ENCODE results near the gene PIGH. TPM values are rescaled to one million over a fixed set of nuclear protein-coding genes. Genes with fewer than 3 reads are reported as not detected.

PIGH gene
- total and polyA plus RNA-seq, 4 experiments from 2014 or later = 28.0 to 35.8 (median 31.9) TPM

DNA sequence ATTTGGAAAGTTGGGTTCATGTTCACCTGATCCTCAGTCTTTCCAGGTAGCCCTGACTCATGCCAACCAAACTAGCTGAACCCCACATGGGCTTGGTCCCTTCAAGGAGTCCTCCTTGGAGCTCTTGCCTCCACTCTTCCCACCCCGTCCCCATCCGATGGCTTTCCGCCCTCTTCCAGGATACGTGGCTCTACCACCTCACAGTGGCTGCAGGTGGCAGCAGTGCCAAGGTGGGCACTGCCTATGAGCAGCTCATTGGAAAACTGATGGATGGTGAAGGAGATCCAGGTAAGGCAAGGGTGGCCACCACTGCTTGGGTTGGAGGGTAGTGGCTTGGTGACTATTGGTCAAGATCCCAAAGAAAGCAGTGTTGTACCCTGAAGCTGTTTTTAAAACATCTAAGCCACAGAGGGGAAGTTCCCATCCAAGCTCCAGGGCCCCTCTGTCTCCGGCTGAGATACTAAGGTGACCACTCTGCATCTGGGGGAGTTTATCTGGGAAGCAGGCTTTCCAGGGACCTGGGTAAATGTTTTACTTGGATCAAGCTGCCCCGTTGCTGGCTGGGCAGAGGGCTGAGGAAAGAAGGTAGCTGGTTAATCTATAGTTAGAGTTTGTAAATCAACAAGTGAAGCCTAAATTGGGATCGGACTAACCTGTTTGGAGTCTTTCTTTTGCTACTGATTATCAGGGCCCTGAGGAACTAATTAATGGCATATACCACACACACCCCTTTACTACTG, 23.7 kb downstream of the PIGH start:
- POLR2A ChIA-PET (ENCODE audit: partially characterized antibody) = interaction anchor here (1.1 kb wide), 1 partner anchor 88 kb away, joined by 3 read pairs; the partner anchor contains the start of gene TMEM229B
- intact Hi-C loops (cut with micrococcal nuclease) = no loop called here
- Histone ChIP-seq H3K36me3 (ENCODE audit: insufficient read depth, low read length) (no peaks in the 10 kb centered on the region), H3K4me3 (ENCODE audit: low read length in 2 of 2) (no peak overlapping the region), H3K9me3 (ENCODE audit: control insufficient read depth in 1 of 2, low read length in 2 of 2) (no peaks in the 10 kb centered on the region), H3K27me3 (ENCODE audit: insufficient read depth, low read length) (no peaks in the 10 kb centered on the region), H3K4me1 (ENCODE audit: insufficient read depth, low read length) (no peaks in the 10 kb centered on the region), H3K27ac (ENCODE audit: low read depth, low read length) (no peak overlapping the region)
- CTCF ChIA-PET (ENCODE audit: partially characterized antibody) = interaction anchor here (0.9 to 1.4 kb wide), 4 partner anchors 10 to 152 kb away, joined by 3 to 8 read pairs (median 4); no protein-coding TSS in a partner anchor
- Mint-ChIP-seq H3K27me3 (peaks cover 1 to 2% of the 10 kb centered on the region in 2 donors), H3K4me3 (no peak overlapping the region), H3K4me1 (peaks cover 0 to 4% (median under 1%) of the 10 kb centered on the region in 4 donors), H3K27ac (no peak overlapping the region), H3K9me3 (no peaks in the 10 kb centered on the region), H3K36me3 (no peaks in the 10 kb centered on the region)
- DNase-seq = no peak

DNA sequence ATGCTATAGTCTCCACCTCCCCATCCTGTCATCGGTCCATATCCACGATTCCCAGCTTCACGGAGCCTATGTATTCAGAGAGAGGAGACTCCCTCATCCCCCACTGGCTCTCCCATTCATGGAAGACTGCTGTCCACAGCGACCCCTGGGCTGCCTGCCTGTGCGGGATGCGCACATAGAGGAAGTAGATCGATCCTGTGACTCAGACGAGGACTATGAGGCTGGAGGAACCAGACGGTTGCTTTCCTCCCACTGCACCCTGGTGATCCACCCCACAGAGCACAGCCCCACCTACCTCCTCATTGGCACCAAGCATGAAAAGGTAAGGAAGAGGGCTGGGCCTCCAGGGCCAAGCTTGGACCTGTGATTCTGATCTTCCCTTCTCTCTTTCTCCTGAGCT, 24.4 kb downstream of the PIGH start:
- H3K27ac Mint-ChIP-seq = no peak overlapping the region

DNA sequence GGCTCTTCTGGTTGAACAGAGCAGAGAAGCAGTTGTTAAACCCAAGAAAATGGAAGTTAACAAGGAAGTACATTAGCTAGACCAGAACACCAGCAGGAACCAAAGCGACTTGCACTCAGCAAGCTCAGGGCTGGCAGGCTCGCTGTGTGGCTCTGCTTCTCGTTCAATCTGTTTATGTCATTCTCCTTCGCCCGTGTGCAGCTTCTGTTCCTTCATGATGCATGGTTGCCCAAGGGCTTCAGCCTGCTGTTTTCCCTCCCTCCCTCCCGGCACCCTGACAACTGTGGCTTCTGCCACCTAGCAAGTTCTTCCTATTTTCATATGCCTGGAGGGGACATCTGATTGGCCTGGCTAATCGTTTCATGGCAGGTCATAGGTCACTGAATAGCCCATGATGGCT, 25.3 kb downstream of the PIGH start:
- Histone ChIP-seq H3K27me3 (ENCODE audit: insufficient read depth, low read length) (no peaks in the 10 kb centered on the region), H3K4me1 (ENCODE audit: insufficient read depth, low read length) (no peaks in the 10 kb centered on the region), H3K36me3 (ENCODE audit: insufficient read depth, low read length) (no peaks in the 10 kb centered on the region), H3K4me3 (ENCODE audit: low read length in 2 of 2) (no peak overlapping the region), H3K27ac (ENCODE audit: low read depth, low read length) (no peak overlapping the region), H3K9me3 (ENCODE audit: control insufficient read depth in 1 of 2, low read length in 2 of 2) (no peaks in the 10 kb centered on the region)
- peaks cover 0 to 4% (median 3%) of the 10 kb centered on the region in 4 donors for H3K4me1 Mint-ChIP-seq
- peaks cover 4 to 5% of the 10 kb centered on the region in 2 donors for H3K27me3 Mint-ChIP-seq
- CTCF ChIA-PET (ENCODE audit: partially characterized antibody) = interaction anchor here (0.6 kb wide), 1 partner anchor 155 kb away, joined by 3 read pairs; no protein-coding TSS in a partner anchor
- intact Hi-C loops (cut with micrococcal nuclease) = loop anchor here (5.0 kb wide), 1 partner anchor 1213 kb away; no protein-coding TSS in a partner anchor
- H3K9me3 Mint-ChIP-seq = no peaks in the 10 kb centered on the region
- DNase-seq = no peak
- H3K27ac Mint-ChIP-seq = no peak overlapping the region
- POLR2A ChIA-PET (ENCODE audit: partially characterized antibody) = no interaction called here
- H3K36me3 Mint-ChIP-seq = no peaks in the 10 kb centered on the region
- H3K4me3 Mint-ChIP-seq = no peak overlapping the region

More for the DNA sequence above, 24.4 kb downstream of the PIGH start:
- POLR2A ChIA-PET (ENCODE audit: partially characterized antibody) = interaction anchor here (1.1 kb wide), 1 partner anchor 87 kb away, joined by 3 read pairs; the partner anchor contains the start of gene TMEM229B
- CTCF ChIA-PET (ENCODE audit: partially characterized antibody) = interaction anchor here (1.3 to 1.4 kb wide), 2 partner anchors 149 to 152 kb away, joined by 3 to 8 read pairs; no protein-coding TSS in a partner anchor
- intact Hi-C loops (cut with micrococcal nuclease) = no loop called here
- Histone ChIP-seq H3K27ac (ENCODE audit: low read depth, low read length) (no peak overlapping the region), H3K4me3 (ENCODE audit: low read length in 2 of 2) (no peak overlapping the region), H3K9me3 (ENCODE audit: control insufficient read depth in 1 of 2, low read length in 2 of 2) (no peaks in the 10 kb centered on the region), H3K27me3 (ENCODE audit: insufficient read depth, low read length) (no peaks in the 10 kb centered on the region), H3K4me1 (ENCODE audit: insufficient read depth, low read length) (no peaks in the 10 kb centered on the region), H3K36me3 (ENCODE audit: insufficient read depth, low read length) (no peaks in the 10 kb centered on the region)
- Mint-ChIP-seq H3K36me3 (no peaks in the 10 kb centered on the region), H3K27me3 (peaks cover 4 to 5% of the 10 kb centered on the region in 2 donors), H3K4me1 (peaks cover 0 to 4% (median 3%) of the 10 kb centered on the region in 4 donors), H3K9me3 (no peaks in the 10 kb centered on the region), H3K4me3 (no peak overlapping the region)
- no peak for DNase-seq

DNA sequence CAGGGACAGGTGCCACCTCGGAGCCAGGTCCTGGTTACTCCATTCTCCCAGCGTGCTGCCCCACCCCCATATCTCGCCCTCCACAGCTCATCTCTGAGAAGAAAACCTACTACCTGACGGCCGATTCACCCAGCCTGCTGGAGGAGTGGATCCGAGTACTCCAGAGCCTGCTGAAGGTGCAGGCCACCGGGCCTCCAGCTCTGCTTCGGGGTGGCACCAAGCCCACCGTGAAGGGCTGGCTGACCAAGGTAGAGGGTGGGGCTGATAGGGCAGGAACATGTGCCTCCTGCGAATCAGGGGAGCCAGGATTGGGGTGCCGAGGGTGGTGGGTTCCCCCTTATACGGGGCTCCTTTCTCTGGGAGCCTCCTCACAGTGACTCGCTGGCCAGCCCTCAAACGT, 25.9 kb downstream of the PIGH start:
- peaks cover 4 to 5% of the 10 kb centered on the region in 2 donors for H3K27me3 Mint-ChIP-seq
- Histone ChIP-seq H3K36me3 (ENCODE audit: insufficient read depth, low read length) (no peaks in the 10 kb centered on the region), H3K27ac (ENCODE audit: low read depth, low read length) (no peak overlapping the region), H3K4me3 (ENCODE audit: low read length in 2 of 2) (no peak overlapping the region), H3K9me3 (ENCODE audit: control insufficient read depth in 1 of 2, low read length in 2 of 2) (no peaks in the 10 kb centered on the region), H3K27me3 (ENCODE audit: insufficient read depth, low read length) (no peaks in the 10 kb centered on the region), H3K4me1 (ENCODE audit: insufficient read depth, low read length) (no peaks in the 10 kb centered on the region)
- H3K4me3 Mint-ChIP-seq = no peak overlapping the region
- ChIA-PET POLR2A (ENCODE audit: partially characterized antibody) (no interaction called here), CTCF (ENCODE audit: partially characterized antibody) (interaction anchor here (1.6 kb wide), 1 partner anchor 48 kb away, joined by 6 read pairs; no protein-coding TSS in a partner anchor)
- H3K36me3 Mint-ChIP-seq = no peaks in the 10 kb centered on the region
- intact Hi-C loops (cut with micrococcal nuclease) = loop anchor here (5.0 kb wide), 1 partner anchor 1212 kb away; no protein-coding TSS in a partner anchor
- no peak overlapping the region for H3K27ac Mint-ChIP-seq
- no peaks in the 10 kb centered on the region for H3K9me3 Mint-ChIP-seq
- DNase-seq = no peak
- peaks cover 0 to 4% (median 3%) of the 10 kb centered on the region in 4 donors for H3K4me1 Mint-ChIP-seq

DNA sequence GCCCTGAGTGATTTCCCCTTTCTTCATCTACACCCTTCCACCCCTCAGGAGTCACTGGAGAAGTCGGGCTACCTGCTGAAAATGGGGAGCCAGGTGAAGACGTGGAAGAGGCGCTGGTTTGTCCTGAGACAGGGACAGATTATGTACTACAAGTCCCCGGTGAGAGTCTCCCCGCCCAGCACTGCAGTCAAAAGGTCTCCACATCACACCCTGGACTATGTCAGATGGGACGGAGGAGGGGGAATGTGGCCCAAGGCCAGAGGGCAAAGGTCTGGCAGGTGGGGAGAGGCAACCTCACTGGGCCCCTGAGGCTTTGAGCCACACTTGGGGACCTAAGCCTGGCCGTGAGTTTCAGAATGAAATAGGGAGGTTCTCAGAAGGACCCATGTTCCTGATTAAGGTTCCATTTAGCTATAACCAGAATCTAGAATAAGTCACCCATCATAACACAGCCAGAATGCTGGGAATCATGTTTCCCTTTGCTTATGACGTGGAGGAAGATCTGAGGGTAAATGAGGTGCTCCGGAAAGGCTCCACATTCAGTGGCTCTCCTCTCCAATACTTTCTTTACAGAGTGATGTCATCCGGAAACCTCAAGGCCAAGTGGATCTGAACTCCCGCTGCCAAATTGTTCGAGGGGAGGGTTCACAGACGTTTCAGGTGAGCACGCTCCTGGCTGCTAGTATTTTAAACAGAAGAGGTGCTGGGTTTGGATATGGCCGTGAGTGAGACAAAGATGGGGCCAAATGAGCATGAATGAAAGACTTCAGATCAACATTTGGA, 26.6 kb downstream of the PIGH start:
- Mint-ChIP-seq H3K36me3 (no peaks in the 10 kb centered on the region), H3K27me3 (peaks cover 4 to 5% of the 10 kb centered on the region in 2 donors), H3K4me1 (peaks cover 0 to 4% (median 3%) of the 10 kb centered on the region in 4 donors), H3K4me3 (no peak overlapping the region), H3K9me3 (no peaks in the 10 kb centered on the region), H3K27ac (no peak overlapping the region)
- Histone ChIP-seq H3K9me3 (ENCODE audit: control insufficient read depth in 1 of 2, low read length in 2 of 2) (no peaks in the 10 kb centered on the region), H3K4me1 (ENCODE audit: insufficient read depth, low read length) (no peaks in the 10 kb centered on the region), H3K27ac (ENCODE audit: low read depth, low read length) (no peak overlapping the region), H3K27me3 (ENCODE audit: insufficient read depth, low read length) (no peaks in the 10 kb centered on the region), H3K4me3 (ENCODE audit: low read length in 2 of 2) (no peak overlapping the region), H3K36me3 (ENCODE audit: insufficient read depth, low read length) (no peaks in the 10 kb centered on the region)
- CTCF ChIA-PET (ENCODE audit: partially characterized antibody) = interaction anchor here (1.6 to 14.7 kb wide), 6 partner anchors 8 to 155 kb away, joined by 5 to 324 read pairs (median 14); no protein-coding TSS in a partner anchor
- no peak for DNase-seq
- POLR2A ChIA-PET (ENCODE audit: partially characterized antibody) = no interaction called here
- intact Hi-C loops (cut with micrococcal nuclease) = loop anchor here (5.0 kb wide), 1 partner anchor 1211 kb away; no protein-coding TSS in a partner anchor

GRCh38 chr14:67572608-67573007, 27.5 kb downstream of the PIGH start:
- intact Hi-C loops (cut with micrococcal nuclease) = loop anchor here (5.0 kb wide), 1 partner anchor 1210 kb away; no protein-coding TSS in a partner anchor
- H3K36me3 ChIP-seq (ENCODE audit: insufficient read depth, low read length) = no peaks in the 10 kb centered on the region
- Mint-ChIP-seq H3K4me1 (peaks cover 0 to 4% (median 3%) of the 10 kb centered on the region in 4 donors), H3K36me3 (no peaks in the 10 kb centered on the region), H3K27ac (no peak overlapping the region), H3K27me3 (peaks cover 4 to 5% of the 10 kb centered on the region in 2 donors), H3K9me3 (no peaks in the 10 kb centered on the region), H3K4me3 (no peak overlapping the region)
- no peak for DNase-seq
- no peak overlapping the region for H3K27ac ChIP-seq (ENCODE audit: low read depth, low read length)
- no peaks in the 10 kb centered on the region for H3K4me1 ChIP-seq (ENCODE audit: insufficient read depth, low read length)
- H3K27me3 ChIP-seq (ENCODE audit: insufficient read depth, low read length) = no peaks in the 10 kb centered on the region
- no peak overlapping the region for H3K4me3 ChIP-seq (ENCODE audit: low read length in 2 of 2)
- CTCF ChIA-PET (ENCODE audit: partially characterized antibody) = interaction anchor here (1.0 to 14.7 kb wide), 16 partner anchors 9 to 154 kb away, joined by 3 to 324 read pairs (median 8); no protein-coding TSS in a partner anchor
- POLR2A ChIA-PET (ENCODE audit: partially characterized antibody) = no interaction called here
- H3K9me3 ChIP-seq (ENCODE audit: control insufficient read depth in 1 of 2, low read length in 2 of 2) = no peaks in the 10 kb centered on the region

All from CD4-positive, alpha-beta memory T cell (primary cell).